Lower leg skin (tissue), 4 donors: Measurements from ENCODE around the gene DUSP3. TPM values are rescaled to one million over a fixed set of nuclear protein-coding genes. Genes with fewer than 3 reads are reported as not detected.
A peak's percentile ranks its signal among the peaks of the same experiment; 100 is the strongest.

Experiments used
- DNase-seq, 2 donors: peaks; one replicate each; pipeline ENCODE4 v3.0.0-alpha.2; 2019; ENCODE audit warnings: low spot score in 2 of 2
- H3K4me3 ChIP-seq: fragments of 200-600 bp; sonication (generic); 2 replicates; pipeline ENCODE4 v1.5.1; 2017; ENCODE audit warnings: mild to moderate bottlenecking, low read depth; ENCODE audit not compliant: poor library complexity, severe bottlenecking
- CTCF ChIP-seq, 3 donors: fragments of 450-650 bp; IDR thresholded peaks; one replicate each; pipeline ENCODE4 v1.5.1; 2016; ENCODE audit warnings: antibody characterized with exemption in 3 of 3, mild to moderate bottlenecking in 3 of 3, moderate library complexity in 2 of 3
- POLR2A ChIP-seq, 2 donors: fragments of 450-650 bp; IDR thresholded peaks; one replicate each; pipeline ENCODE4 v1.6.1; 2016 to 2017; ENCODE audit warnings: antibody characterized with exemption in 2 of 2, mild to moderate bottlenecking in 1 of 2, moderate library complexity in 1 of 2
- WGBS, 2 donors: methylation state at CpG; one replicate each; pipeline ENCODE4 v1.1.5; 2018; 5-methylcytosine and 5-hydroxymethylcytosine counted together
- intact Hi-C: fragments of 100-400 bp; cut with DNase I; formaldehyde crosslinking; loops from one replicate; pipeline ENCODE4 v1.15.0; 2023; ENCODE audit warnings: low total_unique reads
- total RNA-seq, 4 donors: library from RNA; depleted of rRNA; stranded (reverse); fragments of >200 nt; gene quantifications; one replicate each; pipeline ENCODE4 v1.1.0, GENCODE V29; 2016

Gene DUSP3
- total RNA-seq, 4 donors from 2014 or later, result 33.2 to 44.1 (median 37.9) TPM

- TF ChIP-seq POLR2A (IDR thresholded peaks at IDR 0.05) (no peak), CTCF (IDR thresholded peaks at IDR 0.05) (no peak)
- no peak overlapping the region for H3K4me3 ChIP-seq
- 79 to 80% methylated on average over 6 of the region's 6 CpGs for WGBS, 2 donors
- DNase-seq, result no peak
- intact Hi-C loops, result no loop called here
These were observed 11.6 kb downstream of the DUSP3 start for GRCh38 chr17:43767053-43767712.

- TF ChIP-seq CTCF (IDR thresholded peaks at IDR 0.05) (peak in 1 of 3 donors; percentile 12), POLR2A (IDR thresholded peaks at IDR 0.05) (no peak)
- intact Hi-C loops, result no loop called here
- no peak overlapping the region for H3K4me3 ChIP-seq
- peak; percentile 45 to 90 for DNase-seq
- WGBS, 2 donors, result 47 to 51% methylated on average over 7 of the region's 7 CpGs
These were observed 12.2 kb downstream of the DUSP3 start for GRCh38 chr17:43766413-43767052.

GRCh38 chr17:43760254-43760852, 18.4 kb downstream of the DUSP3 start:
- TF ChIP-seq CTCF (IDR thresholded peaks at IDR 0.05) (peak in 2 of 3 donors; percentile 90 to 96), POLR2A (IDR thresholded peaks at IDR 0.05) (no peak)
- DNase-seq, result peak; percentile 93 to 99
- 6 to 9% methylated on average over 9 to 10 of the region's 10 CpGs for WGBS, 2 donors
- intact Hi-C loops, result no loop called here
- H3K4me3 ChIP-seq, result no peak overlapping the region

GRCh38 chr17:43759836-43760235, 18.9 kb downstream of the DUSP3 start:
- no peak for DNase-seq
- WGBS, 2 donors, result 62 to 65% methylated on average over 7 of the region's 7 CpGs
- intact Hi-C loops, result loop anchor here (5.0 to 10.0 kb wide), 2 partner anchors 68 to 185 kb away; no protein-coding TSS in a partner anchor
- TF ChIP-seq POLR2A (IDR thresholded peaks at IDR 0.05) (no peak), CTCF (IDR thresholded peaks at IDR 0.05) (no peak)
- no peak overlapping the region for H3K4me3 ChIP-seq

- intact Hi-C loops, result loop anchor here (5.0 to 10.0 kb wide), 2 partner anchors 66 to 184 kb away; no protein-coding TSS in a partner anchor
- DNase-seq, result peak in 1 of 2 donors; percentile 78
- no peak for TF ChIP-seq CTCF (IDR thresholded peaks at IDR 0.05)
- no peak for TF ChIP-seq POLR2A (IDR thresholded peaks at IDR 0.05)
- H3K4me3 ChIP-seq, result no peak within 1 kb of the TSS
- 60 to 63% methylated on average over 20 to 24 of the region's 24 CpGs for WGBS, 2 donors
These were observed 20.1 kb downstream of the DUSP3 start, which contains the start of gene SOST for GRCh38 chr17:43758497-43759174. TSS of gene SOST (minus strand) at chr17:43758791. CDS start at chr17:43758741, 50 bp downstream.
